ENCODE results near the gene ALOX12B. TPM values are rescaled to one million over a fixed set of nuclear protein-coding genes. Genes with fewer than 3 reads are reported as not detected.
A peak's percentile ranks its signal among the peaks of the same experiment; 100 is the strongest.
"Not testable (repeated sequence)": the region's sequence is repeated elsewhere in the genome, so short reads cannot be mapped to it uniquely, and the experiment has no call there.

Gene ALOX12B
- total RNA-seq, 1 donor from 2014 or later, result not detected

- peak; percentile 85 for DNase-seq (ENCODE audit: low spot score)
- peak; percentile 55 for ATAC-seq
Observed at GRCh38 chr17:8119581-8120519, 32.3 kb upstream of the ALOX12B start.

GRCh38 chr17:8118769-8119580 is 31.5 kb upstream of the ALOX12B start:
- ATAC-seq (peak; percentile 87), DNase-seq (ENCODE audit: low spot score) (peak; percentile 90)

DNA sequence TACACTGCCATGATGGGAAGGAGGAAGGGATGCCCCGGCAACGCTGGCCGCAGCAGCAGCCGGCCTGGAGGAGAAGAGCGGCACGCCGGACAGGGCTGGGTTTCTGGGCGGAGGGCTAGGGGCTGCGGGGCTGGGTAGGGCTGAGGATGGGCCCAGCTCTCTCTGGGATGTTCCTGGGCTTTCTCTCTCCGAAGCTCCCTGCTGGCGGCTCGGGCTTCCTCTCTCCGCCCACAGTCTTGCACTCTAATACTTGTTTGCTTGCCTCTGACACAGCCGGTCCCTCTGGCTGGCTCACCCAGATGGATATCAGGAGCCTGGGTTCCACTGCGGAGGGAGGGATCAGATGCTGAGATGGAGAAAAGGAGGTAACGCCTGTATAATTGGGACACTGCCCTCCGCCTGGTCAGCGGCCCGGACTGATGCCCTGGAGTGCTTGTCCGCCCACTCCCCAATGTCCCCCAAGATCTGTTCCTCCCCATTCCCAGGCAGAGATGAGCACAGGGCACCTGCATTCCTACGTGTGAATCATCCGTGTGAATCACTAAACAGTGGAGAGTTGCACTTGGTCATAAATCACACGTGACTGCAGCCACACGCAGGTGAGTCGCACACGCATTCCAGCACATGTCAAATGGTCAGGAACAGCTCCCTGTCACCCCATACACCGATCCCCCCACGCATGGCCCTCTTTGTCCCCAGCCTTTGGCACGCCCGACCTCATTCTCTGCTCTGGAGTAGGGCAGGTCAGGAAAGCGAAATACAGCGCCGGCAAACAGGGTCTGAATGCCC is 30.7 kb upstream of the ALOX12B start, which contains the start of gene ALOXE3:
ALOXE3 (minus strand) TSS at position 535 of the 789 bp plus-strand sequence; CDS start at position 11, 524 bp downstream.
- DNase-seq (ENCODE audit: low spot score) (no peak), ATAC-seq (no peak)

- no peak for DNase-seq (ENCODE audit: low spot score)
- ATAC-seq, result no peak
Observed at GRCh38 chr17:8117367-8117979, 30.0 kb upstream of the ALOX12B start.

DNA sequence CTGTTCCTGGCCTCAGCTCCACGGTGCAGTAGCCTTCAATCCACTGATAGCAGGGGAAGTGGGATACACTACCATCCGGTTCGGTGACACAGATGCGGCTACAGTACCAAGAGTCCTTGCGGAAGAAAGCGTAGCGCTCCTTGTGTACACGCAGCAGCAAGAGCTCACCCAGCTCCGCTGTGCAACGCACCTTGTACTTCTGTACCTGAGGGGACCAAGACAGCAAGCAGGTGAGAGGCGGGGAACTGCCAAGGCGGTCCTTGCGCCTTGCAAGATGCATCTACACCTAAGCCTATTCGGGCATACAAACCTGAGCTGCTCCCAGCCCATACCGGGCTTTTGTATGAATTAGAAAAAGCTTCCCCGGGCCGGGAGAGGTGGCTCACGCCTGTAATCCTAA is 29.3 kb upstream of the ALOX12B start:
- ATAC-seq (no peak), DNase-seq (ENCODE audit: low spot score) (no peak)

DNA sequence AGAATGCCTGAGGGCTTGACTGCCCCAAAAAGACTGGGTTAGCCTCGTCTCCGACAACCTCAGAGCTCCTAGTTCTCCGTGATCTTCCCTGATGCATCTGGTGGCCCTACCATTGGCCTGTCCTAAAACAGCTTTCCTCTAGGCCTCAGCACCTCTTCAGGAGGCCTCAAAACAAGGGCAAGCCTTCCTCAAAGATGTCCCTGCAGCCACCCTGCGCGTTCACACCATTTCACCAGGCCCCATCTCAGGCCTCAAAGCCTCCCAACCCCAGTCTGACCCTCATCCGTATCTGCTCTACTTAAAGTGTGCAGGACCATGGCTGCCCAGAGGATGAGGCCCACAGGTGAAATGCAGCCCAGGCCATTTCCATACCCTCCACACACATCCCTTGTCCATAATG is 23.4 kb upstream of the ALOX12B start:
- no peak for DNase-seq (ENCODE audit: low spot score)
- ATAC-seq, result no peak

- no peak for ATAC-seq
- DNase-seq (ENCODE audit: low spot score), result no peak
Observed at GRCh38 chr17:8110456-8110804, 22.9 kb upstream of the ALOX12B start.

GRCh38 chr17:8109661-8110455 is 22.3 kb upstream of the ALOX12B start:
- DNase-seq (ENCODE audit: low spot score) (peak; percentile 60), ATAC-seq (peak; percentile 87)

DNA sequence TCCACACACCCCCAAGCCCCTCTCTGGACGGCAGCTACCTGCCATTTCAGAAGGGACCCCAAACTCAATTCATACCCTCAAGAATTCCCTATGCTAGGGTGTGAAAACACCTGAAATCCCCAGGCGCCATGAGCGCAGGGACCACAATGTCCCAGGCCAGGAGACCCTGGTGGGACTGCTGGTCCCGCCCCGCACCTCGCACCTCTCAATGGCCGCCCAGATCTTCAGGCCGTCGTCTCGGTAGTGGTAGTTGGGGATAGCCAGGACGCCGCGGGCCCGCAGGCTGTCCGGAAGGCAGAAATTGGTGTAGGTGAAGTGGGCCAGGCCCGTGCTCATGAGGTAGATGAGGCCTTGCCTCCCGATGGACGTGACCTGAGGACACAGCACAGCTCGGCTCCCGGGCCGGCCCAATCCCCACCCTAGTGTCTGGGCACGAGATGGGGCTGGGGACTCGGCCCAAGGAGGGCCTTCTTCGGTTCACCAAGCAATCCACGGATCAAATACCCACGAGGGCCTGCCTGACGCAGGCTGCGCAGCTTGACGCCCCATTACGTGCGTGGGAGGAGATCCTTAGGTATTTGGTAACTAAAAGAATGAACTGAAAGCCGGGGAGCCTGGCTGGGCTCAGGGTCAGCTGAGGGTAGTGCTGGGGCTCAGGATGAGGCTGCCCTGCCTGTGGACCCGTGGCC is 21.6 kb upstream of the ALOX12B start:
- no peak for DNase-seq (ENCODE audit: low spot score)

DNA sequence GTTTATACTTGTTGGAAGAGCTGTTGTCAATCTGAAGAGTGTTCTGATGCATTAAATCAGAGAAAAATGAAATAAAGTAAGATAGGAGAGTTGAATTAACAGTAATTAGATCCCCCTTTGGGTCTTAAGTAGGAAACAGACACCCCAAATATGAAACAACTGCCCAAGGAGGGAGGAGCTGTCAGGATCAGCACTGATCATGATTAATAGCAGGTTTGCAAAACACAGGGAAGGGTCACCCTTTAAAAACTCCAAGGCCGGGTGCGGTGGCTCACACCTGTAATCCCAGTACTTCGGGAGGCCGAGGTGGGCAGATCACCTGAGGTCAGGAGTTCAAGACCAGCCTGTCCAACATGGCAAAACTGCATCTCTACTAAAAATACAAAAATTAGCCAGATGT is 19.5 kb upstream of the ALOX12B start:
- not testable (repeated sequence) for DNase-seq (ENCODE audit: low spot score); ATAC-seq

More for the DNA sequence above, 21.6 kb upstream of the ALOX12B start:
- ATAC-seq, result no peak

DNA sequence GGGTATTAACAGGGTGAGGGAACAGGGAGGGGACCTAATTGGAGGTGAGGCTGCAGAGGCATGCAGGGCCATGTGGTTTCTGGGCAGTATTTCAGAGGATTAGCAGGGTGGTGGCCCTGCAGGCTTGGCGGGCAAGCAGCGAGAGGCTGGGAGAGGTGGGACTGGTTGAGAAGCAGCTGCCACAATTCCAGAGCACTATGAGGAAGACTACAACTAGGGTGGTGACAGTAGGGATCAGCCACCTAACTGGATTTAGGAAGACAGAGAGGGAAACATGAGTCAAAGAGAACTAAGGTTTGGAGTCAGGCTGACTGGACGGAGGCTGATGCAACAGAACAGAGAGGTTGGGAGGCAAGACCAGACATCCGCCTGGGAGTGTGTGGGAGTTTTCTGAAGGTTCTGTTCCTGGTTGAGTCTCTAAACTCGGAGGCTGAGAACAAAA is 18.5 kb upstream of the ALOX12B start:
- DNase-seq (ENCODE audit: low spot score) (no peak), ATAC-seq (no peak)

DNA sequence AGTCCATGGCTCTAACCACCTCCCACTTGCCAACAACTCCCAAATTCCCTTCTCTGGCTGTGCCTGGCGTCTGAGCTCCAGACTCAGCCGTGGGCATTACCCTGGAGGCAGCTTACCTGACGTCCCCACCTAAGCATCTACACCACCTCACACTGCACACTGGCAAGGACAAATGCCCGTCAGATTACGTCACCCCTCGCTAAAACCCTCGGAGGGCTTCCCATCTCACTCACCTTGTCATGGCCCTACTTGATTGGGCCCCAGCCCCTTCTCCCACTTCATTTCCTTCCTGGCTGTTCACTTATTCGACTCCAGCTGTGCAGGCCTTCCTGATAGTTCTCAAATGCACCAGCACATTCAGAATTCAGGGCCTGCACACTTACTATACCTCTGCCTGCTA is 17.4 kb upstream of the ALOX12B start:
- DNase-seq (ENCODE audit: low spot score) (no peak), ATAC-seq (no peak)

- ATAC-seq, result no peak
- no peak for DNase-seq (ENCODE audit: low spot score)
Observed at GRCh38 chr17:8103549-8103948, 16.0 kb upstream of the ALOX12B start.

DNA sequence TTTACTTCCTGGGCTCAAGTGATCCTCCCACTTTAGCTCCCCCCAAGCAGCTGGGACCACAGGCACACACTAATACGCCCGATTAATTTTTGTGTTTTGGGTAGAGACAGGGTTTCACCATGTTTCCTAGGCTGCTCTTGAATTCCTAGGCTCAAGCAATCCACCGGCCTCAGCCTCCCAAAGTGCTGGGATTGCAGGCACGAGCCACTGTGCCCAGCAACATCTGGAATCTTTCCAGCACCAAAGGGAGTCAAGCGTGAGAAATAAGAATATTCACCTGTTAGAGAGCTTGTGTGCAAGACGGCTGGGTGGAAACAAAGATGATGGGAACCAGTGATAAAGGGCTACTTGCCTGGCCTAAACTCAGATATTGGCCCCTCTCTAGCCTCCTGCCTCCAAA is 14.2 kb upstream of the ALOX12B start:
- ATAC-seq (no peak), DNase-seq (ENCODE audit: low spot score) (no peak)

DNA sequence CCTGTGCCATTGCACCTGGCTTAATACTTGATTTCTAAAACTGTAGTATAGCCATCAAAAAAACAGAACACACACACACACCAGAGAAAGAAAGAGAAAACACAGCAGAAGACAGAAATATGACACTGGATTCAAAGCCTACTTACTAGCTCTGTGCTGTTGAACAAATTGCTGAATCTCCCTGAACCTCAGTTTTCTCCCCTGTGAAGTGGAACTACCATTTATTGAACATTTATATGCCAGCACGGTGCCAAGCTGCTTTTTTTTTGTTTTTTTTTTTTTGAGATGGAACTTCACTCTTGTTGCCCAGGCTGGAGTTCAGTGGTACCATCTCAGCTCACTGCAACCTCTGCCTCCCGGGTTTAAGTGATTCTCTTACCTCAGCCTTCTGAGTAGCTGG is 13.2 kb upstream of the ALOX12B start:
- ATAC-seq, result no peak
- no peak for DNase-seq (ENCODE audit: low spot score)

- DNase-seq (ENCODE audit: low spot score), result no peak
- ATAC-seq, result no peak
Observed at GRCh38 chr17:8100111-8100510, 12.6 kb upstream of the ALOX12B start.

- no peak for ATAC-seq
- DNase-seq (ENCODE audit: low spot score), result no peak
Observed at GRCh38 chr17:8096541-8096940, 9.0 kb upstream of the ALOX12B start.

DNA sequence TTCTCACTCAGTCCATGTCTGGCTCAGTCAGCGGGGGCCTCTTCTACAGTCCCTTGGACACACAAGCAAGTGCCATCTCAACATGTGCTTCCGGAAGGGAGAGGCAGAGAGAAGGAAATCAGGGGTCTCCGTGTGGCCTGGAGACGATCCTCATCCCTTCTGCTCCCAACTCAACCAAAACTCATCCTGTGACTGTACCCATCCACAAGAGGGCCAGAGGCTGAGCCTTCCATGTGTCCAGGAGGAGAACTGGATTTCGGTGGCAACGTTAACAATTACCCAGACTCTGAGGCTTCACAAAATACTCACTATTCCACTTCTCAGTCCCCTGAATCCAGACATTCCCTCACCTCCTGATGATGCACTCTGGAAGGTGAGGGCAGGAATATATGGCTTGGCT is 7.8 kb upstream of the ALOX12B start:
- DNase-seq (ENCODE audit: low spot score), result no peak
- no peak for ATAC-seq

DNA sequence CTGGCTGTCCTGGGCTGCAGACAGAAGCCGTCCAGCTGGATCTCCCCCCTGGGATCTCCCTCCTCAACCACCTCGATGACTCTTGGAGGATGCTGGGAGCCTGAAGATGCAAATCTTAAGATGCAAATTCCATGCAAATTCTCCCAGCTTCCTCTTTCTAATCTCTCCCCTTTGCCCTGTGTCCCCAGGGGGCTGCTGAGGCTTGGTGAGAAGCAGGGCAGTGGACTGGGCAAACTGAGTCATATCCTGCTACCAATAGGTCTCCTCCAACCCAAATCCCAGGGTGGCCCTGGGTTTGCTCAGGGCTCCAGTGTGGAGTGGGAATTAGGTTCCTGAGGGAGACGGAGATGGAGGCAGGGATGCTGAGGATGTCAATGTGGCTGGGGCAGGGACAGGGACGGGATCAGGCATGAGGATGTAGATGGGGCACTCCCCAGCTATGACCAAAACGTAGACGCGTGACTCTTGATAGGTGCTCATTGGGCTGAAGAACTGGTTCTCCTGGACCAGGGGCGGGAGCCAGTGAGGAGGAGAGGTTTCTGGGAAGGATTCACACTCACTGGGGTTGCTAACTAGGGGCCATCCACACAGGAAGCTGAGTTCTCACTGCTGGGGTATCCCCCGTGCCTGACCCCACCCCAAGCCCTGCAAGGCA is 3.6 kb upstream of the ALOX12B start:
- no peak for ATAC-seq

More for the DNA sequence above, 3.6 kb upstream of the ALOX12B start:
- no peak for DNase-seq (ENCODE audit: low spot score)
